GM10847 (cell line): ENCODE results near the gene TRAK1.

Source experiments
- POLR2A ChIP-seq: IDR thresholded peaks from 2 replicates; pipeline ENCODE4 v1.6.1; 2011; ENCODE audit not compliant: insufficient read length; ENCODE audit errors: extremely low read depth

Gene TRAK1

DNA sequence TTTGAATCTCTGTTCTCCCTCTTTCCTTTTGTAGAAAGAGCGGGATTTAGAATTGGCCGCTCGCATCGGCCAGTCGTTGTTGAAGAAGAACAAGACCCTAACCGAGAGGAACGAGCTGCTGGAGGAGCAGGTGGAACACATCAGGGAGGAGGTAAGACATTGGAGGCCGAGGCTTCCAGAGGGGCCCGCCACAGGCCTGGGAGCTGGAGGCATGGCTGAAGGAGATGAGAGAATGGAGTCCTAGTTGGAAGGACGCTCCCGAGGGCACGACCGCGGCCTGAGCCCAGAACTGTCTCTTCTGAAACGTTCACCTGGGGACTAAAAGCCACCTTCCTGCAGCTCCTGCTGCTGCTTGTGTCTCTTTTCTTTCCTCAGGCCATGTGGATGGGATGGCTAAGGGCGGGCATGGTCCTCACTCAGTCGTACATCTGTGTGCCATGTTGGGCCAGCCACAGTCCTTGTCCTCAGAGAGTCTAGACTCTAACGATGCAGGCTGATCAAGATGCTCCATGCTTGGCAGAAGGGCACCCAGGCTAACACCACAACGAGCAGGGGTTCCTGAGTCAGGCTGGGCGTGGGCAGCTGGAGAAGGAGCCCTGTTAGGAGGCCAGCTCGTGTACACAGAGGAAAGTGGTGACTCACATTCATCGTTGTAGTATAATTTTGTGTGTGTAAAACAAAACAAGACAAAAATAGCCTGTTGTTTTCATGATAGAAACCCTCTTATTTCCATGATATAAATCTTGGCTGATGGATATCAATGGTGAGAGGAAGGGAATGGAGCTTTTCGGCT, 93.7 kb downstream of the TRAK1 start:
- no peak for TF ChIP-seq POLR2A

- TF ChIP-seq POLR2A: no peak
Measured at GRCh38 chr3:42187936-42188335, 96.8 kb downstream of the TRAK1 start.

GRCh38 chr3:42188376-42188775, 97.2 kb downstream of the TRAK1 start:
- TF ChIP-seq POLR2A: no peak

- no peak for TF ChIP-seq POLR2A
Measured at GRCh38 chr3:42189001-42189460, 97.9 kb downstream of the TRAK1 start.

GRCh38 chr3:42189736-42190135, 98.6 kb downstream of the TRAK1 start:
- TF ChIP-seq POLR2A: no peak

DNA sequence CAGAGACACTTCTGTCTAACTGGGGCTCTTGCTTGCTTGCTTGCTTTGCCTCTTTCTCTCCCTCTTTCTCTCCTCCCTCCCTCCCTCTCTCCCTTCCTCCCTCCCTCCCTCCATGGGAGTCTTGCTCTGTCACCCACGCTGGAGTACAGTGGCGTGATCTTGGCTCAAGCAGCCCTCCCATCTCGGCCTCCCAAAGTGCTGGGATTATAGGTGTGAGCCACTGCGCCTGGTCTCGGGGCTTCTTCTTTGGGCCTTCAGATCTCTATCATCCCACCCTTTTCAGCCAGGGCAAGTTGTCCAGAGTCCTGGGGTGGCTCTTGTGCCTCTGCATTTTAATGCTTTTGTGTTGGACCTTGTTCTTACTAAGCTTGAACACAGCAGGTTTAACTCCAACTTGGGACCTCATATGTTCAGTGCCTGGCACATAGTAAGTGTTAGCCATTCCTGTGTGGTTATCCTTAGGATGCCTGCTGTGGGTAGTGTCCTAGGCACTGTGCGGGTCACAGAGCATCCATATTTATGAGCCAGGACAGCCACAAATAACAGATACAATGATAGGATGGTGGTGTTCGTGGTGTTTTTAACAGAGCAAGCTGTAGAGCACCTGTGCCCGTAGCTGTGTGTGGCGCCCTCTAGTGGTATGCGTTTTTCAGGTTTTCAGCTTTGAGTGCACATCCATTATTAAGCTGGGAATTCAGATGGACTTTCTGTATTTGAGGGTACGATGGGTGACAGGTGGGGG, 99.7 kb downstream of the TRAK1 start:
- no peak for TF ChIP-seq POLR2A

- no peak for TF ChIP-seq POLR2A
Measured at GRCh38 chr3:42191443-42191747, 100.2 kb downstream of the TRAK1 start.

DNA sequence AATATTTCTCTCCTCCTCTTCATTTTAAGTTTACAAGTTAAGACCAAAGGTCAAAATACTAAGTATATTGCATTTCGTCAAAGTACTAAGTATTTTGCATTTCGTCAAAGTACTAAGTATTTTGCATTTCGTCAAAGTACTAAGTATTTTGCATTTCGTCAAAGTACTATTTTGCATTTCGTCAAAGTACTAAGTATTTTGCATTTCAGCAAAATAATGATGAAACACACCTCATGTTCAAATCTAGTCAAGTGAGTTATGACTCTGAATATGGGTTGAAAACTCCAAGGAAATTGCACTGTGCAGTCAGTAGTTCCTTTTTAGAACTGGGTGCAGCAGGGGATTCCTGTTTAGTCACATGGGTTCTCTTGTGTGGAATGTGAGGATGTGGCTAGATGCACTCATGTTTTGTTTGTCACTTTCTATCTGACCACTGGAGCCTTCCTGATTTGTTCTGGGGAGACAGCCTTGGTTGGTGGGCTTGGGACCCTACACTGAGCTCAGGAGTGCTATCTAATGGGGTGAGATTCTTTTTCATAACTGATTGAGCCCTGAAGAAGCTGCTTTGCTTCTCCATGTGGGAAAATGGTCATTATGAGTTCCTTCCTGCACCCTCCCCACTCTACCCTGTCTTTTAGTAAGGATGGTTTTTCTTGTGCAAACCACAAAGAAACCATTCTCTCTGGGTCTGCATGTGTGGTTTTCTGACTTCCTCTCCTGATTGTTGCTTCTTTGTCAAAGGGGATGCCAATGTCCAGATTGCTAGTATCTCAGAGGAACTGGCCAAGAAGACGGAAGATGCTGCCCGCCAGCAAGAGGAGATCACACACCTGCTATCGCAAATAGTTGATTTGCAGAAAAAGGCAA, 101.4 kb downstream of the TRAK1 start:
- TF ChIP-seq POLR2A: no peak

GRCh38 chr3:42194943-42195510, 103.9 kb downstream of the TRAK1 start:
- TF ChIP-seq POLR2A: no peak

DNA sequence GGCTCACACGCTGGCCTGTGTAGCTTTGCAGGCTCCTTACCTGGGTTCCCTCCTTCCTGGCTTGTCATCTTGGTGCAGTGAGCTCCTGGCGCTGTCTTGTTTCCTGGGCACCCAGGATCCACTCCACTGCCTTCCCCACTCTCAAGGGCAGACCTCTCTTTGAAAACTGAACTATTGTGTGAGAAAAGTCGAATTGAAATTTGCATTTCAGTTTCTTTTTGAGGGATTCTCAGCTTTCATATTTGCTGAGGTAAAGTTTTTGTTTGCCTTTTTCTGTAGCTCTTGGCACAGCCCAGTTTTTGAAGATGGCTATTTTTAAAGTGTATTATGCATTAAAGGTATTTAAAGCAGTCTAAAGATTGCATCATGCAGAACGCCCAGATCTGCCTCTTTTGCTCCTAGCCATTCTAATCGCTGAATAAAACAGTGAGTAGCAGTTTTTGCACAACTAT, 104.7 kb downstream of the TRAK1 start:
- no peak for TF ChIP-seq POLR2A

DNA sequence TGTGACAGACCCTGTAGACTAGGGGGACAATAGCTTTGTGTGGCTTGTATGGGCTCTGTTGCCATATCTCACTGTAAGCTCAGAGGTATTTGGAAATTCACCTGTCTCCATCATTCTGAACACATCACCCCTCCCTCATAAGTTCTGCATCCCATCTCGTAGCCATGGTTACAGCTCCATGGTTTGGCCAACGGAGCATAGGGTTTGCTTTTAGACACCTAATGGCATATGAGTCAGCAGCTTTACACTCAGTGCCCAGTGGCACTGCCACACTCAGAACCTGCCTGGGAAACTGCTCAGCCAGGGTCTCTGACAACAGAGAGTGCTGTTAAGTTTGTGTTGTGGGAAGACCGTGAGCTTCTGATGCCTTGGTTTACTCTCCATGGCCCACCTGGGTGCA, 107.6 kb downstream of the TRAK1 start:
- TF ChIP-seq POLR2A: no peak

DNA sequence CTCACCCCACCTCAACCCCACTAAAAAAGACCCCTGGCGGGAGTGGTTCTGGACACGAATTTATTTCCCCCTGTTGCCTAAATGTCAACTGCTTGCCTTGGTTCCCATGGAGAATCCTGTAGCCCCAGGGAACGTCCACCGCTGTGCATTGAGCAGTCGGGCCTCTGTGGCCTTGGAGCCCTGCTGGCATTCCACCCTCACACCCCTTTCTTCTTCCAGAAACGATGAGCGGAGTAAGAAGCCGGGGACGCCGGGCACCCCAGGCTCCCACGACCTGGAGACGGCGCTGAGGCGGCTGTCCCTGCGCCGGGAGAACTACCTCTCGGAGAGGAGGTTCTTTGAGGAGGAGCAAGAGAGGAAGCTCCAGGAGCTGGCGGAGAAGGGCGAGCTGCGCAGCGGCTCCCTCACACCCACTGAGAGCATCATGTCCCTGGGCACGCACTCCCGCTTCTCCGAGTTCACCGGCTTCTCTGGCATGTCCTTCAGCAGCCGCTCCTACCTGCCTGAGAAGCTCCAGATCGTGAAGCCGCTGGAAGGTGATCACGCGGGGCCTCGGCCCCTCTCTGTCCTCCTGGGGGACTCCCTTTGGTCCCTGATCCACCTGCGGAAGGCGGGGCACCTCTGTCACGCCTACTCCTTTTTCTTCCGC, 111.2 kb downstream of the TRAK1 start:
- no peak for TF ChIP-seq POLR2A

- TF ChIP-seq POLR2A: no peak
Measured at GRCh38 chr3:42204867-42205599, 113.9 kb downstream of the TRAK1 start.
